Caco-2 (cell line): Measurements from ENCODE around the gene MAST2. TPM values are rescaled to one million over a fixed set of nuclear protein-coding genes. Genes with fewer than 3 reads are reported as not detected.
"Not testable (repeated sequence)": the region's sequence is repeated elsewhere in the genome, so short reads cannot be mapped to it uniquely, and the experiment has no call there.

Experiments
- BruUV-seq: library from RNA; stranded (reverse); fragments of 400-500 nt; replicated peaks from 2 replicates; lab custom pipeline; 2021; lab: Mats Ljungman, UMichigan
- CTCF ChIA-PET: fragments of 300-600 bp; sonication (Branson Sonifier 250); formaldehyde crosslinking; loops from one replicate; lab custom pipeline; 2022; ENCODE audit warnings: antibody characterized with exemption; lab: Charles Lee
- POLR2A ChIA-PET: fragments of 300-600 bp; sonication (Branson Sonifier 250); formaldehyde crosslinking; loops from one replicate; lab custom pipeline; 2022; ENCODE audit warnings: antibody characterized with exemption; lab: Charles Lee
- DNase-seq, 2 experiments: peaks; one replicate each; pipeline versions ENCODE4 v3.0.0 to v3.0.0-alpha.2; 2020 to 2022
- H3K27me3 ChIP-seq: replicated peaks from 2 replicates; pipeline ENCODE4 v1.6.0; 2011; ENCODE audit warnings: low read length; ENCODE audit not compliant: control insufficient read depth, insufficient read depth
- H3K36me3 ChIP-seq: 2 replicates; pipeline ENCODE4 v1.5.1; 2011; ENCODE audit warnings: low read length; ENCODE audit not compliant: control insufficient read depth, insufficient read depth
- H3K4me1 ChIP-seq: fragments of 250-450 bp; sonication (Bioruptor Pico); 2 replicates; pipeline ENCODE4 v1.5.1; 2020; ENCODE audit warnings: mild to moderate bottlenecking
- H3K4me3 ChIP-seq: 2 replicates; pipeline ENCODE4 v1.5.1; 2011; ENCODE audit warnings: low read depth, mild to moderate bottlenecking, control low read depth, low read length
- H3K9me3 ChIP-seq: fragments of 250-450 bp; sonication (Bioruptor Pico); 2 replicates; pipeline ENCODE4 v1.5.1; 2020; ENCODE audit warnings: mild to moderate bottlenecking, moderate library complexity
- H3K27ac Mint-ChIP-seq: one replicate; pipeline ENCODE4 v1.8.0; 2022; ENCODE audit warnings: mixed read lengths; ENCODE audit not compliant: unreplicated experiment
- H3K27me3 Mint-ChIP-seq: one replicate; pipeline ENCODE4 v1.8.0; 2022; ENCODE audit warnings: mixed read lengths; ENCODE audit not compliant: insufficient read depth, unreplicated experiment
- H3K36me3 Mint-ChIP-seq: one replicate; pipeline ENCODE4 v1.8.0; 2022; ENCODE audit warnings: mild to moderate bottlenecking, mixed read lengths; ENCODE audit not compliant: insufficient read depth, unreplicated experiment
- H3K4me1 Mint-ChIP-seq: one replicate; pipeline ENCODE4 v1.8.0; 2022; ENCODE audit warnings: low read depth, mixed read lengths; ENCODE audit not compliant: unreplicated experiment
- H3K4me3 Mint-ChIP-seq: one replicate; pipeline ENCODE4 v1.8.0; 2022; ENCODE audit warnings: mild to moderate bottlenecking, moderate library complexity, mixed read lengths; ENCODE audit not compliant: unreplicated experiment
- H3K9me3 Mint-ChIP-seq: one replicate; pipeline ENCODE4 v1.8.0; 2022; ENCODE audit warnings: mixed read lengths; ENCODE audit not compliant: unreplicated experiment
- CTCF ChIP-seq, 2 experiments: fragments of 200-600 bp in 1 of 2; IDR thresholded peaks; 1 replicate in 1 of 2; 2 replicates in 1 of 2; pipeline versions ENCODE4 v1.5.1 to v1.8.0; 2011 to 2022; ENCODE audit warnings: antibody characterized with exemption in 1 of 2, control low read depth in 1 of 2, inconsistent platforms in 1 of 2, low read depth in 1 of 2, low read length in 1 of 2, mild to moderate bottlenecking in 1 of 2, moderate library complexity in 1 of 2; ENCODE audit not compliant: insufficient read depth in 1 of 2, severe bottlenecking in 1 of 2, unreplicated experiment in 1 of 2
- intact Hi-C: fragments of 100-400 bp; cut with micrococcal nuclease; formaldehyde crosslinking; loops from one replicate; pipeline ENCODE4 v1.10.0; 2022; ENCODE audit not compliant: unreplicated experiment
- total RNA-seq: library from RNA; stranded (reverse); gene quantifications from 2 replicates; pipeline ENCODE4 v1.2.3, GENCODE V29; 2022

The MAST2 gene
- total RNA-seq, 1 experiment from 2014 or later: 43.3 TPM

- CTCF ChIA-PET: no interaction called here
- H3K27ac Mint-ChIP-seq: no peak overlapping the region
- no peaks in the 10 kb centered on the region for H3K36me3 Mint-ChIP-seq
- TF ChIP-seq CTCF (IDR thresholded peaks at IDR 0.05; ENCODE audit: insufficient read depth in 1 of 2, low read depth in 1 of 2, low read length in 1 of 2, severe bottlenecking in 1 of 2, unreplicated experiment in 1 of 2): no peak
- POLR2A ChIA-PET: no interaction called here
- no peak overlapping the region for H3K4me3 Mint-ChIP-seq
- no peak for DNase-seq
- H3K4me1 ChIP-seq: no peaks in the 10 kb centered on the region
- no TSS peak for BruUV-seq
- intact Hi-C loops: no loop called here
- H3K4me3 ChIP-seq: no peak overlapping the region
- H3K9me3 Mint-ChIP-seq: peaks cover 13% of the 10 kb centered on the region
- H3K27me3 Mint-ChIP-seq: no peaks in the 10 kb centered on the region
- no peaks in the 10 kb centered on the region for H3K4me1 Mint-ChIP-seq
- H3K27me3 ChIP-seq: no peaks in the 10 kb centered on the region
- H3K36me3 ChIP-seq: no peaks in the 10 kb centered on the region
- H3K9me3 ChIP-seq: no peaks in the 10 kb centered on the region
Observed at GRCh38 chr1:45943185-45943584, 139.8 kb downstream of the MAST2 start.

- Mint-ChIP-seq H3K27me3 (no peaks in the 10 kb centered on the region), H3K9me3 (peaks cover 14% of the 10 kb centered on the region), H3K36me3 (no peaks in the 10 kb centered on the region), H3K27ac (no peak overlapping the region), H3K4me3 (no peak overlapping the region), H3K4me1 (no peaks in the 10 kb centered on the region)
- Histone ChIP-seq H3K27me3 (no peaks in the 10 kb centered on the region), H3K9me3 (no peaks in the 10 kb centered on the region), H3K4me1 (no peaks in the 10 kb centered on the region), H3K4me3 (no peak overlapping the region), H3K36me3 (no peaks in the 10 kb centered on the region)
- BruUV-seq: no TSS peak
- no peak for TF ChIP-seq CTCF (IDR thresholded peaks at IDR 0.05; ENCODE audit: insufficient read depth in 1 of 2, low read depth in 1 of 2, low read length in 1 of 2, severe bottlenecking in 1 of 2, unreplicated experiment in 1 of 2)
- no peak for DNase-seq
- CTCF ChIA-PET: no interaction called here
- intact Hi-C loops: no loop called here
- POLR2A ChIA-PET: no interaction called here
Observed at GRCh38 chr1:45945426-45945825, 142.0 kb downstream of the MAST2 start.

DNA sequence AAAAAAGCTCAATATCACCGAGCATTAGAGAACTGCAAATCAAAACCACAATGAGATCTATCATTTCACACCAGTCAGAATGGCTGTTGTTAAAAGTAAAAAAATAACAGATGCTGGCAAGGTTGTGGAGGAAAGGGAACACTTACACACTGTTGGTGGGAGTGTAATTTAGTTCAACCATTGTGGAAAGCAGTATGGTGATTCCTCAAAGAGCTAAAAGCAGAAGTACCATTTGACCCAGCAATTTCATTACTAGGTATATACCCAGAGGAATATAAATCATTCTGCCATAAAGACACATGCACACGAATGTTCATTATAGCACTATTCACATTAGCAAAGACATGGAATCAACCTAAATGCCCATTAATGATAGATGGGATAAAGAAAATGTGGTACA is 146.1 kb downstream of the MAST2 start:
- POLR2A ChIA-PET, H3K4me1 ChIP-seq, H3K4me3 ChIP-seq, DNase-seq, H3K27ac Mint-ChIP-seq, H3K9me3 ChIP-seq, H3K4me1 Mint-ChIP-seq, H3K27me3 Mint-ChIP-seq, CTCF ChIA-PET, H3K36me3 ChIP-seq, intact Hi-C loops, H3K27me3 ChIP-seq, H3K4me3 Mint-ChIP-seq, H3K36me3 Mint-ChIP-seq, BruUV-seq: not testable (repeated sequence)
- peaks cover 14% of the 10 kb centered on the region for H3K9me3 Mint-ChIP-seq

DNA sequence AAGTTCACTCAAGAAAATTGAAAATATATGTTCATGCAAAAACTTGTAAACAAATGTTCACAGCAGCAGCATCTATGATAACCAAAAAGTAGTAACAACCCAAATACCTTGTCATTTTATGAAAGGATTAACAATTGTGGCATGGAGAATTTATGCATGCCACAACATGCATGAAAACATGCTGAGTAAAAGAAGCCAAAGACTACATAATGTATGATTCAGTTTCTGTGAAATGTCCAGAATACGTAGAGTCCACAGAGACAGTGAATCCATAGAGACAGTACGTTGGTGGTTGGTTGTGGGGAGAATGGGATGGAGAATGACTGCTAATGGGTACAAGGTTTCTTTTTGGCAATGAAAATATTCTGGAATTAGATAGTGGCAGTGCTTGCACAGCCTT is 148.7 kb downstream of the MAST2 start:
- POLR2A ChIA-PET: no interaction called here
- CTCF ChIA-PET: no interaction called here

More for the DNA sequence above, 148.7 kb downstream of the MAST2 start:
- TF ChIP-seq CTCF (IDR thresholded peaks at IDR 0.05; ENCODE audit: insufficient read depth in 1 of 2, low read depth in 1 of 2, low read length in 1 of 2, severe bottlenecking in 1 of 2, unreplicated experiment in 1 of 2): no peak
- H3K36me3 Mint-ChIP-seq: peaks cover 4% of the 10 kb centered on the region
- H3K27ac Mint-ChIP-seq: no peak overlapping the region
- Histone ChIP-seq H3K9me3 (no peaks in the 10 kb centered on the region), H3K27me3 (no peaks in the 10 kb centered on the region), H3K4me3 (no peak overlapping the region), H3K36me3 (no peaks in the 10 kb centered on the region), H3K4me1 (0 out of 2 replicates have a peak, but pooled peaks cover 6% of the 10 kb centered on the region)
- H3K9me3 Mint-ChIP-seq: peaks cover 12% of the 10 kb centered on the region
- DNase-seq: no peak
- intact Hi-C loops: no loop called here
- no peaks in the 10 kb centered on the region for H3K27me3 Mint-ChIP-seq
- peaks cover 16% of the 10 kb centered on the region for H3K4me1 Mint-ChIP-seq
- no peak overlapping the region for H3K4me3 Mint-ChIP-seq
- BruUV-seq: no TSS peak
